Measurements from ENCODE around the gene C5AR2.
"Not testable (repeated sequence)": the region's sequence is repeated elsewhere in the genome, so short reads cannot be mapped to it uniquely, and the experiment has no call there.

C5AR2 gene

GRCh38 chr19:47323872-47324271 is 8.1 kb upstream of the C5AR2 start:
- DNase-seq (ENCODE audit: low spot score), result no peak

- DNase-seq (ENCODE audit: low spot score), result no peak
Measured at GRCh38 chr19:47324502-47324901, 7.5 kb upstream of the C5AR2 start.

GRCh38 chr19:47330466-47330869 is 1.5 kb upstream of the C5AR2 start:
- peak; percentile 46 for DNase-seq (ENCODE audit: low spot score)

GRCh38 chr19:47331490-47331889 is 485 bp upstream of the C5AR2 start:
- no peak for DNase-seq (ENCODE audit: low spot score)

- DNase-seq (ENCODE audit: low spot score), result not testable (repeated sequence)
Measured at GRCh38 chr19:47336765-47337718, 5.1 kb downstream of the C5AR2 start.

GRCh38 chr19:47339196-47339880 is 7.4 kb downstream of the C5AR2 start:
- no peak for DNase-seq (ENCODE audit: low spot score)

GRCh38 chr19:47340477-47341208 is 8.7 kb downstream of the C5AR2 start:
- no peak for DNase-seq (ENCODE audit: low spot score)

- no peak for DNase-seq (ENCODE audit: low spot score)
Measured at GRCh38 chr19:47341734-47342133, 9.8 kb downstream of the C5AR2 start.

- no peak for DNase-seq (ENCODE audit: low spot score)
Measured at GRCh38 chr19:47343194-47343802, 11.3 kb downstream of the C5AR2 start.

GRCh38 chr19:47344425-47344824 is 12.4 kb downstream of the C5AR2 start:
- DNase-seq (ENCODE audit: low spot score), result no peak

- not testable (repeated sequence) for DNase-seq (ENCODE audit: low spot score)
Measured at GRCh38 chr19:47346024-47346423, 14.0 kb downstream of the C5AR2 start.

GRCh38 chr19:47348819-47349795 is 17.1 kb downstream of the C5AR2 start, which contains the start of gene DHX34:
Gene DHX34, plus strand, starts transcription at chr19:47349315. Its CDS starts 3,716 bp downstream, at chr19:47353031.
- peak; percentile 100 for DNase-seq (ENCODE audit: low spot score)

- no peak for DNase-seq (ENCODE audit: low spot score)
Measured at GRCh38 chr19:47350630-47351029, 18.7 kb downstream of the C5AR2 start.

GRCh38 chr19:47351548-47351947 is 19.6 kb downstream of the C5AR2 start:
- DNase-seq (ENCODE audit: low spot score), result peak; percentile 64

GRCh38 chr19:47352095-47352494 is 20.1 kb downstream of the C5AR2 start:
- no peak for DNase-seq (ENCODE audit: low spot score)

- no peak for DNase-seq (ENCODE audit: low spot score)
Measured at GRCh38 chr19:47353307-47353712, 21.3 kb downstream of the C5AR2 start.

- no peak for DNase-seq (ENCODE audit: low spot score)
Measured at GRCh38 chr19:47356900-47357299, 24.9 kb downstream of the C5AR2 start.

- no peak for DNase-seq (ENCODE audit: low spot score)
Measured at GRCh38 chr19:47357788-47358680, 26.1 kb downstream of the C5AR2 start.

- no peak for DNase-seq (ENCODE audit: low spot score)
Measured at GRCh38 chr19:47358936-47359335, 27.0 kb downstream of the C5AR2 start.

- DNase-seq (ENCODE audit: low spot score), result no peak
Measured at GRCh38 chr19:47362321-47362720, 30.3 kb downstream of the C5AR2 start.
